ENCODE results near the gene STAT6.

Gene STAT6

GRCh38 chr12:57048423-57049118, 62.6 kb downstream of the STAT6 start:
- Histone ChIP-seq H3K27ac (ENCODE audit: insufficient read depth, low read depth, low read length, poor library complexity, severe bottlenecking) (no peak overlapping the region), H3K27me3 (ENCODE audit: control insufficient read depth, insufficient read depth, low read length, poor library complexity, severe bottlenecking) (no peaks in the 10 kb centered on the region), H3K36me3 (ENCODE audit: control insufficient read depth, insufficient read depth, low read length) (no peaks in the 10 kb centered on the region), H3K9me3 (ENCODE audit: control insufficient read depth, low read length) (no peaks in the 10 kb centered on the region), H3K4me1 (ENCODE audit: control insufficient read depth, insufficient read depth, low read length) (no peaks in the 10 kb centered on the region), H3K4me3 (ENCODE audit: insufficient read depth, low read depth, low read length) (no peak overlapping the region)
- 69 to 89% methylated on average over 1 of the region's 1 CpG for WGBS, 2 experiments

GRCh38 chr12:57047981-57048380, 63.2 kb downstream of the STAT6 start:
- WGBS, 2 experiments, result 81 to 100% methylated on average over 1 of the region's 1 CpG
- Histone ChIP-seq H3K4me1 (ENCODE audit: control insufficient read depth, insufficient read depth, low read length) (no peaks in the 10 kb centered on the region), H3K27me3 (ENCODE audit: control insufficient read depth, insufficient read depth, low read length, poor library complexity, severe bottlenecking) (no peaks in the 10 kb centered on the region), H3K36me3 (ENCODE audit: control insufficient read depth, insufficient read depth, low read length) (no peaks in the 10 kb centered on the region), H3K9me3 (ENCODE audit: control insufficient read depth, low read length) (no peaks in the 10 kb centered on the region), H3K4me3 (ENCODE audit: insufficient read depth, low read depth, low read length) (no peak overlapping the region), H3K27ac (ENCODE audit: insufficient read depth, low read depth, low read length, poor library complexity, severe bottlenecking) (no peak overlapping the region)

GRCh38 chr12:57046947-57047890, 63.9 kb downstream of the STAT6 start:
- 91 to 94% methylated on average over 10 of the region's 10 CpGs for WGBS, 2 experiments
- no peaks in the 10 kb centered on the region for H3K9me3 ChIP-seq (ENCODE audit: control insufficient read depth, low read length)
- no peaks in the 10 kb centered on the region for H3K27me3 ChIP-seq (ENCODE audit: control insufficient read depth, insufficient read depth, low read length, poor library complexity, severe bottlenecking)
- H3K4me3 ChIP-seq (ENCODE audit: insufficient read depth, low read depth, low read length), result no peak overlapping the region
- no peaks in the 10 kb centered on the region for H3K4me1 ChIP-seq (ENCODE audit: control insufficient read depth, insufficient read depth, low read length)
- H3K27ac ChIP-seq (ENCODE audit: insufficient read depth, low read depth, low read length, poor library complexity, severe bottlenecking), result no peak overlapping the region
- H3K36me3 ChIP-seq (ENCODE audit: control insufficient read depth, insufficient read depth, low read length), result no peaks in the 10 kb centered on the region

GRCh38 chr12:57046086-57046791, 64.9 kb downstream of the STAT6 start:
- 85 to 93% methylated on average over 6 of the region's 6 CpGs for WGBS, 2 experiments

More at GRCh38 chr12:57046086-57046791, 64.9 kb downstream of the STAT6 start:
- Histone ChIP-seq H3K27me3 (ENCODE audit: control insufficient read depth, insufficient read depth, low read length, poor library complexity, severe bottlenecking) (no peaks in the 10 kb centered on the region), H3K27ac (ENCODE audit: insufficient read depth, low read depth, low read length, poor library complexity, severe bottlenecking) (no peak overlapping the region), H3K9me3 (ENCODE audit: control insufficient read depth, low read length) (no peaks in the 10 kb centered on the region), H3K4me1 (ENCODE audit: control insufficient read depth, insufficient read depth, low read length) (no peaks in the 10 kb centered on the region), H3K36me3 (ENCODE audit: control insufficient read depth, insufficient read depth, low read length) (no peaks in the 10 kb centered on the region), H3K4me3 (ENCODE audit: insufficient read depth, low read depth, low read length) (no peak overlapping the region)

Measured in ectodermal cell (in vitro differentiated cells).